ENCODE measurements around the gene BCAR3. TPM values are rescaled to one million over a fixed set of nuclear protein-coding genes. Genes with fewer than 3 reads are reported as not detected.

The BCAR3 gene
- total RNA-seq, 4 donors from 2014 or later: 20.2 to 47.2 (median 32.3) TPM

- H3K36me3 ChIP-seq: no peaks in the 10 kb centered on the region
- H3K27ac ChIP-seq (replicated peaks in 1 of 4): no peak overlapping the region
- no peaks in the 10 kb centered on the region for H3K27me3 ChIP-seq
- DNase-seq (ENCODE audit: extremely low spot score): no peak
- no peaks in the 10 kb centered on the region for H3K9me3 ChIP-seq
- intact Hi-C loops (cut with DNase I): no loop called here
- H3K4me1 ChIP-seq: peaks cover 13 to 26% (median 17%) of the 10 kb centered on the region in 4 donors
- WGBS: 77% methylated on average over 3 of the region's 3 CpGs
- H3K4me3 ChIP-seq: no peak overlapping the region
- TF ChIP-seq POLR2AphosphoS5 (IDR thresholded peaks at IDR 0.05) (no peak), EP300 (IDR thresholded peaks at IDR 0.05) (no peak), POLR2A (IDR thresholded peaks at IDR 0.05; ENCODE audit: low read depth) (no peak)
- TF ChIP-seq, protein P1, sequence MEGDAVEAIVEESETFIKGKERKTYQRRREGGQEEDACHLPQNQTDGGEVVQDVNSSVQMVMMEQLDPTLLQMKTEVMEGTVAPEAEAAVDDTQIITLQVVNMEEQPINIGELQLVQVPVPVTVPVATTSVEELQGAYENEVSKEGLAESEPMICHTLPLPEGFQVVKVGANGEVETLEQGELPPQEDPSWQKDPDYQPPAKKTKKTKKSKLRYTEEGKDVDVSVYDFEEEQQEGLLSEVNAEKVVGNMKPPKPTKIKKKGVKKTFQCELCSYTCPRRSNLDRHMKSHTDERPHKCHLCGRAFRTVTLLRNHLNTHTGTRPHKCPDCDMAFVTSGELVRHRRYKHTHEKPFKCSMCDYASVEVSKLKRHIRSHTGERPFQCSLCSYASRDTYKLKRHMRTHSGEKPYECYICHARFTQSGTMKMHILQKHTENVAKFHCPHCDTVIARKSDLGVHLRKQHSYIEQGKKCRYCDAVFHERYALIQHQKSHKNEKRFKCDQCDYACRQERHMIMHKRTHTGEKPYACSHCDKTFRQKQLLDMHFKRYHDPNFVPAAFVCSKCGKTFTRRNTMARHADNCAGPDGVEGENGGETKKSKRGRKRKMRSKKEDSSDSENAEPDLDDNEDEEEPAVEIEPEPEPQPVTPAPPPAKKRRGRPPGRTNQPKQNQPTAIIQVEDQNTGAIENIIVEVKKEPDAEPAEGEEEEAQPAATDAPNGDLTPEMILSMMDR (IDR thresholded peaks at IDR 0.05): no peak
Measured at GRCh38 chr1:93703643-93704042, 22.0 kb upstream of the BCAR3 start.

GRCh38 chr1:93702828-93703183, 21.2 kb upstream of the BCAR3 start:
- Histone ChIP-seq H3K27me3 (no peaks in the 10 kb centered on the region), H3K36me3 (no peaks in the 10 kb centered on the region), H3K27ac (replicated peaks in 1 of 4) (peak overlapping the region in 1 of 4 donors; percentile 20), H3K9me3 (no peaks in the 10 kb centered on the region), H3K4me1 (peaks cover 11 to 19% (median 16%) of the 10 kb centered on the region in 4 donors), H3K4me3 (no peak overlapping the region)
- WGBS: 89% methylated on average over 3 of the region's 3 CpGs
- intact Hi-C loops (cut with DNase I): no loop called here
- TF ChIP-seq POLR2AphosphoS5 (IDR thresholded peaks at IDR 0.05) (no peak), EP300 (IDR thresholded peaks at IDR 0.05) (no peak), POLR2A (IDR thresholded peaks at IDR 0.05; ENCODE audit: low read depth) (no peak)
- TF ChIP-seq, protein P1 (IDR thresholded peaks at IDR 0.05): no peak
- DNase-seq (ENCODE audit: extremely low spot score): no peak

- Histone ChIP-seq H3K27ac (replicated peaks in 1 of 4) (peak overlapping the region in 1 of 4 donors; percentile 20), H3K9me3 (no peaks in the 10 kb centered on the region), H3K4me1 (peaks cover 11 to 19% (median 16%) of the 10 kb centered on the region in 4 donors), H3K4me3 (no peak overlapping the region), H3K27me3 (no peaks in the 10 kb centered on the region), H3K36me3 (no peaks in the 10 kb centered on the region)
- DNase-seq (ENCODE audit: extremely low spot score): no peak
- 85% methylated on average over 7 of the region's 9 CpGs for WGBS
- intact Hi-C loops (cut with DNase I): no loop called here
- TF ChIP-seq EP300 (IDR thresholded peaks at IDR 0.05) (no peak), POLR2AphosphoS5 (IDR thresholded peaks at IDR 0.05) (no peak), POLR2A (IDR thresholded peaks at IDR 0.05; ENCODE audit: low read depth) (no peak)
- TF ChIP-seq, protein P1 (IDR thresholded peaks at IDR 0.05): no peak
Measured at GRCh38 chr1:93702111-93702827, 20.6 kb upstream of the BCAR3 start.

- Histone ChIP-seq H3K4me3 (no peak overlapping the region), H3K9me3 (no peaks in the 10 kb centered on the region), H3K27ac (replicated peaks in 1 of 4) (no peak overlapping the region), H3K36me3 (no peaks in the 10 kb centered on the region), H3K4me1 (peaks cover 11 to 19% (median 16%) of the 10 kb centered on the region in 4 donors), H3K27me3 (no peaks in the 10 kb centered on the region)
- intact Hi-C loops (cut with DNase I): no loop called here
- no peak for DNase-seq (ENCODE audit: extremely low spot score)
- TF ChIP-seq, protein P1 (IDR thresholded peaks at IDR 0.05): no peak
- peak in 1 of 2 donors; percentile 20 for TF ChIP-seq POLR2AphosphoS5 (IDR thresholded peaks at IDR 0.05)
Measured at GRCh38 chr1:93701629-93702028, 20.0 kb upstream of the BCAR3 start.

Data from esophagus muscularis mucosa (tissue), 4 donors.